Uterus (tissue), 2 donors: ENCODE data around the gene INTS15.

ENCODE experiments used
- CTCF ChIP-seq, 4 experiments: fragments of 200-600 bp in 2 of 4; fragments of 450-650 bp in 2 of 4; sonication (generic) in 2 of 4; IDR thresholded peaks; one replicate each; pipeline ENCODE4 v1.5.1; 2016 to 2019; ENCODE audit warnings: antibody characterized with exemption in 4 of 4, mild to moderate bottlenecking in 2 of 4, moderate library complexity in 1 of 4
- POLR2A ChIP-seq, 2 donors: fragments of 450-650 bp; IDR thresholded peaks; one replicate each; pipeline ENCODE4 v1.6.1; 2016; ENCODE audit warnings: antibody characterized with exemption in 2 of 2, mild to moderate bottlenecking in 1 of 2, moderate library complexity in 1 of 2

GRCh38 chr7:6642239-6642839, 52.5 kb downstream of the INTS15 start:
- TF ChIP-seq POLR2A (IDR thresholded peaks at IDR 0.05) (no peak), CTCF (IDR thresholded peaks at IDR 0.05) (no peak)
